AG20443 (cell line): ENCODE measurements around the gene HECTD2.
"Not testable (repeated sequence)": the region's sequence is repeated elsewhere in the genome, so short reads cannot be mapped to it uniquely, and the experiment has no call there.

Experiments
- DNase-seq: peaks from one replicate; pipeline ENCODE4 v3.0.0; 2012; ENCODE audit warnings: low spot score, mixed read lengths

HECTD2 gene

GRCh38 chr10:91474009-91474408 is 63.9 kb downstream of the HECTD2 start:
- no peak for DNase-seq

GRCh38 chr10:91477236-91477635 is 67.1 kb downstream of the HECTD2 start:
- no peak for DNase-seq

- no peak for DNase-seq
These were observed 69.4 kb downstream of the HECTD2 start for GRCh38 chr10:91479583-91479982.

- no peak for DNase-seq
These were observed 77.9 kb downstream of the HECTD2 start for GRCh38 chr10:91487911-91488582.

- DNase-seq, result peak; percentile 37
These were observed 83.2 kb downstream of the HECTD2 start for GRCh38 chr10:91493313-91493712.

- no peak for DNase-seq
These were observed 85.3 kb downstream of the HECTD2 start for GRCh38 chr10:91495402-91495801.

GRCh38 chr10:91496016-91496415 is 85.9 kb downstream of the HECTD2 start:
- DNase-seq, result no peak

- DNase-seq, result peak; percentile 74
These were observed 101.6 kb downstream of the HECTD2 start for GRCh38 chr10:91511549-91512330.

- DNase-seq, result no peak
These were observed 102.3 kb downstream of the HECTD2 start for GRCh38 chr10:91512458-91512857.

- no peak for DNase-seq
These were observed 103.7 kb downstream of the HECTD2 start for GRCh38 chr10:91513598-91514424.

- no peak for DNase-seq
These were observed 104.6 kb downstream of the HECTD2 start for GRCh38 chr10:91514787-91515186.

GRCh38 chr10:91517394-91517793 is 107.2 kb downstream of the HECTD2 start:
- DNase-seq, result no peak

GRCh38 chr10:91519899-91520514 is 109.9 kb downstream of the HECTD2 start:
- DNase-seq, result no peak

- no peak for DNase-seq
These were observed 110.5 kb downstream of the HECTD2 start for GRCh38 chr10:91520661-91521060.

- peak; percentile 32 for DNase-seq
These were observed 111.3 kb downstream of the HECTD2 start for GRCh38 chr10:91521439-91521838.

- DNase-seq, result no peak
These were observed 116.0 kb downstream of the HECTD2 start for GRCh38 chr10:91525896-91526712.

- no peak for DNase-seq
These were observed 117.9 kb downstream of the HECTD2 start for GRCh38 chr10:91528080-91528479.

GRCh38 chr10:91528768-91529167 is 118.6 kb downstream of the HECTD2 start:
- no peak for DNase-seq

- DNase-seq, result not testable (repeated sequence)
These were observed 124.6 kb downstream of the HECTD2 start for GRCh38 chr10:91534789-91535188.

GRCh38 chr10:91536111-91536510 is 126.0 kb downstream of the HECTD2 start:
- DNase-seq, result peak; percentile 93

- no peak for DNase-seq
These were observed 126.6 kb downstream of the HECTD2 start for GRCh38 chr10:91536733-91537132.
